Measurements from ENCODE around the gene ZNF75A.

DNA sequence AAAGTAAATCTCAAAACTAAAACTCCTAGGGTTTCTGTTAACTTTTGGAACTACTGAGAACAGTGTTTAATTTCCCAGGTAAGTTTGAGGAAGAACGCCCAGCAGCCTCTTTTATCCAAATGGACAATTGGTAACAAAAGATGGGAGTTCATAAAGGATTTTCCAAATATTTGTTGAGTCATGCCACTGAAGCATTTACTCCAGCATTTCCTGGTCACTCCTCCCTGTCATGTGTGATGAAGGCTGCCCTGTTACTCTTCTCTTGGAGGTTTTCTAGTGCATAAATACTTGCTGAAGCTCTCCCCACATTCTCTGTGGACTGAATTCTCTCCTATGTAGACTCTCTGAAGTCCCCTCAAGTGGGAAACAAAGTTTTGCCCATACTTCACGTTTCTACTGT lies 16.5 kb downstream of the ZNF75A start:
- TF ChIP-seq, protein P1, sequence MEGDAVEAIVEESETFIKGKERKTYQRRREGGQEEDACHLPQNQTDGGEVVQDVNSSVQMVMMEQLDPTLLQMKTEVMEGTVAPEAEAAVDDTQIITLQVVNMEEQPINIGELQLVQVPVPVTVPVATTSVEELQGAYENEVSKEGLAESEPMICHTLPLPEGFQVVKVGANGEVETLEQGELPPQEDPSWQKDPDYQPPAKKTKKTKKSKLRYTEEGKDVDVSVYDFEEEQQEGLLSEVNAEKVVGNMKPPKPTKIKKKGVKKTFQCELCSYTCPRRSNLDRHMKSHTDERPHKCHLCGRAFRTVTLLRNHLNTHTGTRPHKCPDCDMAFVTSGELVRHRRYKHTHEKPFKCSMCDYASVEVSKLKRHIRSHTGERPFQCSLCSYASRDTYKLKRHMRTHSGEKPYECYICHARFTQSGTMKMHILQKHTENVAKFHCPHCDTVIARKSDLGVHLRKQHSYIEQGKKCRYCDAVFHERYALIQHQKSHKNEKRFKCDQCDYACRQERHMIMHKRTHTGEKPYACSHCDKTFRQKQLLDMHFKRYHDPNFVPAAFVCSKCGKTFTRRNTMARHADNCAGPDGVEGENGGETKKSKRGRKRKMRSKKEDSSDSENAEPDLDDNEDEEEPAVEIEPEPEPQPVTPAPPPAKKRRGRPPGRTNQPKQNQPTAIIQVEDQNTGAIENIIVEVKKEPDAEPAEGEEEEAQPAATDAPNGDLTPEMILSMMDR (IDR thresholded peaks at IDR 0.05): no peak
- TF ChIP-seq EZH2phosphoT487 (IDR thresholded peaks at IDR 0.05) (no peak), EZH2 (IDR thresholded peaks at IDR 0.05) (no peak)

All from neural progenitor cell (in vitro differentiated cells).